ENCODE measurements around the gene RALGDS.

DNA sequence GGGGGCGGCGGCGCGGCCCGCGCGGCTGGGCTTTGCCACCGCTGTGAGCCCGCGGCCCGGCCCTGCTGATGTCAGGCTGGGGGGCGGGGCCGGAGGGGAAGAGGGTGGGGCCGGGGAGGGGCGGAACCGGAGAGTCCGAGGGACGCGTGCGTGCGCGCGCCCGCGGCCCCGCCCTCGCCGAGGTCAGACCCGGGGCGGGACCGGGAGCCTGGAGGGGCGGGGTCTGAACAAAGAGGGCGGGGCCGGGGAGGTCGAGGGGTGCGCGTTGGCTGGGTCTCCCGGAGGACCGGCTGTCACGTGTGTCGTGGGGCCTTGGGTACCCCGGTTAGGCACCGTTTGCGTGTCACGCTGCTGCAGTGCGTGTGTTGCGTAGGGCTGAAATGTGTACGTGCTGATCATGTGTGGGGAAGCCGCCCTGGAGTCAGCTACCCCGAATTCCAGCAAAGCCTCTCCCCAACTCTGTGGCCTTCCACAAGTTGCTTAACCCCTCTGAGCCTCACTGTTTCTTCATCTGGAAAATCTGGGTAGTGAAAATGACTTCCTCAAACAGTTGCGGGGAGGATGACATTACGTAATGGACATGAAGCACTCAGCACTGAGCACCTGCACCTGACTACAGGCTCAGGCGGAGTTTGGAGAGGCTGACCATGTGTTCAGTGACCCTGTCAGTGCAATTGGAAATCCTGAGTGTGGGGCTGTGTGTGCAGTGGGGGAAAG is at the start of gene RALGDS:
- TF ChIP-seq, protein P1, sequence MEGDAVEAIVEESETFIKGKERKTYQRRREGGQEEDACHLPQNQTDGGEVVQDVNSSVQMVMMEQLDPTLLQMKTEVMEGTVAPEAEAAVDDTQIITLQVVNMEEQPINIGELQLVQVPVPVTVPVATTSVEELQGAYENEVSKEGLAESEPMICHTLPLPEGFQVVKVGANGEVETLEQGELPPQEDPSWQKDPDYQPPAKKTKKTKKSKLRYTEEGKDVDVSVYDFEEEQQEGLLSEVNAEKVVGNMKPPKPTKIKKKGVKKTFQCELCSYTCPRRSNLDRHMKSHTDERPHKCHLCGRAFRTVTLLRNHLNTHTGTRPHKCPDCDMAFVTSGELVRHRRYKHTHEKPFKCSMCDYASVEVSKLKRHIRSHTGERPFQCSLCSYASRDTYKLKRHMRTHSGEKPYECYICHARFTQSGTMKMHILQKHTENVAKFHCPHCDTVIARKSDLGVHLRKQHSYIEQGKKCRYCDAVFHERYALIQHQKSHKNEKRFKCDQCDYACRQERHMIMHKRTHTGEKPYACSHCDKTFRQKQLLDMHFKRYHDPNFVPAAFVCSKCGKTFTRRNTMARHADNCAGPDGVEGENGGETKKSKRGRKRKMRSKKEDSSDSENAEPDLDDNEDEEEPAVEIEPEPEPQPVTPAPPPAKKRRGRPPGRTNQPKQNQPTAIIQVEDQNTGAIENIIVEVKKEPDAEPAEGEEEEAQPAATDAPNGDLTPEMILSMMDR (IDR thresholded peaks at IDR 0.05 in 4 of 5, conservative IDR thresholded peaks at IDR 0.05 in 1 of 5), result no peak
- no peak for TF ChIP-seq POLR2A (IDR thresholded peaks at IDR 0.05)

Data from gastrocnemius medialis (tissue), 4 donors.